GM15510 (cell line): ENCODE results near the gene THOC2.

Source experiments
- POLR2A ChIP-seq: IDR thresholded peaks from 3 replicates; pipeline ENCODE4 v1.6.1; 2011; ENCODE audit warnings: borderline replicate concordance; ENCODE audit not compliant: insufficient read length; ENCODE audit errors: extremely low read depth

Gene THOC2

GRCh38 chrX:123688524-123688923 lies 44.3 kb downstream of the THOC2 start:
- no peak for TF ChIP-seq POLR2A

DNA sequence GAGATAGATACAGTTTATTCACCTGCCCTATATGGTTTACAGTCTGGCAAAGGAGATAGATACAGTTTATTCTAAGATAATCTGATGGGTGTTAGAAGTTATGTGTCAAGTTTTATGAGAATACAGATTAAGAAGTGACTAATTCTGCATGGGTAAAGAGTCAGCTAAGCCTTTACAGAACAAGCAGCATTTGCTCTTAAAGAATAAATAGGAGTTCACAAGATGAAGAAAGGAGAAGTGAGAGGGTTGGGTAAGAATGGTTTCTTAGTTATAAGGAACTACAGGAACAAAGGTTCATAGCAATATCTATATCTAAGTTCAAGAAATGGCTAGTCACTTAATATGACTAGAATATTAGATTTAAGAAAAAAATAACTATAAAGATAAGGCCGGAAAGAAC lies 47.6 kb downstream of the THOC2 start:
- no peak for TF ChIP-seq POLR2A

GRCh38 chrX:123682186-123682585 lies 50.7 kb downstream of the THOC2 start:
- no peak for TF ChIP-seq POLR2A

GRCh38 chrX:123675154-123675553 lies 57.7 kb downstream of the THOC2 start:
- TF ChIP-seq POLR2A: no peak

- TF ChIP-seq POLR2A: no peak
Observed at GRCh38 chrX:123673813-123674212, 59.0 kb downstream of the THOC2 start.

- no peak for TF ChIP-seq POLR2A
Observed at GRCh38 chrX:123665197-123665596, 67.7 kb downstream of the THOC2 start.

DNA sequence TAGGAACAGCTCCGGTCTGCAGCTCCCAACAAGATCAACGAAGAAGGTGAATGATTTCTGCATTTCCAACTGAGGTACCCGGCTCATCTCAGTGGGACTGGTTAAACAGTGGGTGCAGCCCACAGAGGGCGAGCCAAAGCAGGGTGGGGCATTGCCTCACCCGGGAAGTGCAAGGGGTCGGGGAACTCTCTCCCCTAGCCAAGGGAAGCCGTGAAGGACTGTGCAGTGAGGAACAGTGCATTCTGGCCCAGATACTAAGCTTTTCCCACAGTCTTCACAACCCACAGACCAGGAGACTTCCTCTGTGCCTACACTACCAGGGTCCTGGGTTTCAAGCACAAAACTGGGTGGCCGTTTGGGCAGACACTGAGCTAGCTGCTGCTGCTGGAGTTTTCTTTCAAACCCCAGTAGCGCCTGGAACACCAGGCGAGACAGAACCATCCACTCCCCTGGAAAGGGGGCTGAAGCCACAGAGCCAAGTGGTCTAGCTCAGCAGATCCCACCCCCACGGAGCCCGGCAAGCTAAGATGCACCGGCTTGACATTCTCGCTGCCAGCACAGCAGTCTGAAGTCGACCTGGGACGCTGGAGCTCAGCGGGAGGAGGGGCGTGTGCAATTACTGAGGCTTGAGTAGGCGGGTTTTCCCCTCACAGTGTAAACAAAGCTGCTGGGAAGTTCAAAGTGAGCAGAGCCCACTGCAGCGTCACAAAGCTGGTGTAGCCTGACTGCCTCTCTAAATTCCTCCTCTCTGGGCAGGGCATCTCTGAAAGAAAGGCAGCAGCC lies 84.6 kb downstream of the THOC2 start:
- no peak for TF ChIP-seq POLR2A

DNA sequence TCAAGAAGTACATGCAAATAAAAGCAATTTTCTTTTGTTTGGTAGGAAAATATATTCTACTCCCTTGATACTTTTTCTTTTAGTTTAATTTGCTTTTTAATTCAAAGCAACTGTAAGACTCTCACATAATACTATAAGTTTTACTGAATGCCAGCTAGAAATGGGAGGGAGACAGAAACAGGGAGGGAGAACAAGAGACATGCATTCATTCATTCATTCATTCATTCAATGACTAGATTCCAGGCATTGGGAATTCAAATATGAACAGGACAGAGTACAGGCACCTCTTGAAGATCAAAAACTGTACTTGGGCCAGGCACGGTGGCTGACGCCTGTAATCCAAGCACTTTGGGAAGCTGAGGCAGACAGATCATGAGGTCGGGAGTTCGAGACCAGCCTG lies 85.6 kb downstream of the THOC2 start:
- no peak for TF ChIP-seq POLR2A

DNA sequence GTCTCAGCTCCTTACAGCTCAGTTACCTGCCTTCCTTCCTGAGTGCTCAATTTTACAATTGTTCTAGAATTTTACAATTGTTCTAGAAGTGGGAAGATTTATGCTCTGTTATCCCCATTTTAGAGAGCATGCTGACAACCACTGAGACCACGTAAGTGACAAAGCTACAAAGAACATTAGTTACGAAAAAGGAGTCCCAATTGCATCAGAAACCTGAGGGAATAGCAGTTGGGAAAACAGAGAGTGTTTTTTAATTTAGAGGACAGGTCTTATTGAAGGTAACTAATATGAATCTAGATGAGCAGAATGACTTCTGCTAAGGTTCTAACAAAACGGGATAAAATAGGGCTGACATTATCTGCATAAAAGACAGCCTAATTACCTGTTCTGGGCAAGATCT lies 103.3 kb downstream of the THOC2 start:
- TF ChIP-seq POLR2A: no peak

DNA sequence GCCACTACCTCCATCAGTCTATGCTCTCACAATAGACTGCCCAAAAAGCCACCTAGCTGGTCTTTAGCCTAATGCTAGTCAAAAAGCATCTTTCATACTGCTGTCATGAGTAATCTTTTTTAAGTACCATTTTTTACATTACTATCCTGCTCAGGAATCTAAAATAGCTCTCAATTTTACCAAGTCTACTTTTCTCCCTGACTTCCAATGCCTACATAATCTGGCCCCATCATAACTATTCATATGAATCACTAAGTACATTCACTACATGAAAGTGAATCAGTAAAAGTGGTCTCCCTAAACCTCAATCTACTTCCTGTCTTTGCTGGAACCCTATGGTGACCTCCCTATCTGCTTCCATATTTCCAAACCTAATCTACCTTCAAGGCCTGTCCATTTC lies 105.9 kb downstream of the THOC2 start:
- TF ChIP-seq POLR2A: no peak

DNA sequence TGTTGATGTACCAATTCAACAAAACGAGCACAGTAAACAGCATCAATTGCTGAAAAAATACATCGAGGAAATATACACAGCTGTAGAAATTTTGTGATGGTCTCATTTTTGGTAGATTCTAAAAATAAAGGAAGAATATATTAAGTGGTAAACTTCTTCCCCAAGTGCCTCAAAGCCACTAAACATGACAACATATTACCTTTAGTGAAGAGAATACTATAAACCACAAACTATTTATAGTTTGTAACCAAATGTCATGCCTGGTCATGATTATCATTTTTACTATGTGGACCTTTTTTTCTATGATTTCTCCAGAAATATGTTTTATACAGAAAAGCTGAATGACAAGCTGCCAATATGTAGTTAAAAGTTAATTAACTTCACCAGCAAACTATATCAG lies 106.9 kb downstream of the THOC2 start:
- TF ChIP-seq POLR2A: no peak

GRCh38 chrX:123625477-123625876 lies 107.4 kb downstream of the THOC2 start:
- no peak for TF ChIP-seq POLR2A

DNA sequence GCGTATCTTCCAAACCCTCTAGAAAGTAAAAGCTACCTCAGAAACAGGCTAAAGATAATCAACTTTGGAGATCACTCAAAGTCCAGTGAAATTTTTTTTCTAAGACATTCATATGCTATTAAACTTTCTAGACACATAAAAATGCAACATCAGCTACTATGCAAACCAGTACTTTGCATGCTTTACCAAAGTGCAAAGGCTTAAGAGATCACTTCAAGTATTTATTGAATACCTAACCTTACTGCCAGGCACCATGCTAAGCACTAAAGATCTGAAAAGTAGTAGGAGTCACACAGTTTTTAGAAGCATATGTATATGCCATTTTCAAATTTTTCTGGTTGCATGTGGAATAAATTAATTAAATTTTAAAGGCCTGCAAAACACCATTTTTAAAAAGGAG lies 115.8 kb downstream of the THOC2 start:
- no peak for TF ChIP-seq POLR2A

DNA sequence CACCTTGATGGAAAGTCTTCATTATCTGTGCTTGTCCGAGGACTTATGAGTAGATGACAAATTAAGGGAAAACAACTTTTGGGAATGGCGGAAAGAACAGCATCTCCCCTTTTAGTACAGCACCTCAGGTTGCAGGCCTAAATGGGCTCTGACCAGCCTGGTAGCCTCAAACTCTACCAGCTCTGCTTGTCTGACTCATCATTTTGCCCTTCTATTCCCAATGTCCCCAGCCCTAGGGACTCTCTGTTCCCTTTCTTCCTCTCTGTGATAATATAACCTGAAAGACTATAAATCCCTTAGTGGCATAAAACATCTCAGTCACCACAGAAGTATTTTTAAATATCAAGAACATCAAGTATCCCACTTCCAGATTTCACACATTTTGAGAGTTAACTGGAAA lies 121.9 kb downstream of the THOC2 start:
- TF ChIP-seq POLR2A: no peak

- TF ChIP-seq POLR2A: no peak
Observed at GRCh38 chrX:123607806-123608205, 125.0 kb downstream of the THOC2 start.

GRCh38 chrX:123607270-123607669 lies 125.6 kb downstream of the THOC2 start:
- TF ChIP-seq POLR2A: no peak

DNA sequence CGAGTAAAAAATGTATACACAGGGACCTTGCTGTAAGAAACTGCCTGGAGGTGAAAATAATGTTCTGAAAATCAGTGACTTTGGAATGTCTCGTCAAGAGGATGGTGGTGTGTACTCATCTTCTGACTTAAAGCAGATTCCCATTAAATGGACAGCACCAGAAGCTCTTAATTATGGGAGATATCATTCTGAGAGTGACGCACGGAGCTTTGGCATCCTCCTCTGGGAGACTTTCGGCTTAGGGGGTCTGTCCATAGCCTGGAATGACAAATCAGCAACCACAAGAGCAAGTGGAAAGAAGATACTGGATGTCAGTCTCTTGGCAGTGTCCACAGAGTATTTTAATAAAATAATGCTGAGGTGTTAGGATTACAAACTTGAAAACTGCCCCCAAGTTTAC lies 129.4 kb downstream of the THOC2 start:
- TF ChIP-seq POLR2A: no peak
